Thyroid gland (tissue), 4 donors: Measurements from ENCODE around the gene VANGL2.

Experiments
- CTCF ChIP-seq, 6 experiments: fragments of 200-600 bp in 3 of 6; fragments of 450-650 bp in 3 of 6; sonication (generic) in 3 of 6; IDR thresholded peaks; one replicate each; pipeline ENCODE4 v1.5.1; 2016 to 2019; ENCODE audit warnings: antibody characterized with exemption in 6 of 6, mild to moderate bottlenecking in 2 of 6, inconsistent platforms in 1 of 6, moderate library complexity in 1 of 6
- POLR2A ChIP-seq, 2 donors: fragments of 450-650 bp; IDR thresholded peaks; one replicate each; pipeline ENCODE4 v1.6.1; 2017; ENCODE audit warnings: antibody characterized with exemption in 2 of 2, mild to moderate bottlenecking in 2 of 2, moderate library complexity in 1 of 2

DNA sequence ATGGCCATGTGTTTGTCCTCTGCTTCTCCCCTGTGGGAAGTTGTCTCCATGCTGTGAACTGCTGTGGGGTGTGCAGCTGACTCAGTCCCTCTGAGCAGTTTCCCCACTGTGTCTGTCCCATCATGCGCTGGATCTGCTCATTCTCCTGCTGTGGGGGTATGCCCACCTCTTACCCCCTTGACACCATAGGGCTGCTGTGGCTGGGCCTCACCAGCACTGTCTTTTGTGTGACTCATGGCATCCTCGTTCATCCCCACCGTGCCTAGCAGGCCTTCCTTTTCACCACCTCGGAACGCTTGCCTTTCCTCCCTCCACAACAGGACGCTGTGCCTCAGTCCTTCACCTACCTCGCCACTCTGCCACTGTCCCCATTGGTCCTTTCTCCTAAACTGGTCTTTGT lies 27.3 kb downstream of the VANGL2 start:
- TF ChIP-seq CTCF (IDR thresholded peaks at IDR 0.05), result no peak
- TF ChIP-seq POLR2A (IDR thresholded peaks at IDR 0.05), result no peak
